OCI-LY3 (cell line): ENCODE data around the gene C14orf119.

ENCODE experiments used
- H2AFZ ChIP-seq: fragments of 200-600, 300-600 bp; shearing (Covaris generic); 2 replicates; pipeline ENCODE4 v1.6.0; 2014; ENCODE audit warnings: antibody characterized with exemption, low read depth, low read length
- H3K27ac ChIP-seq: fragments of 200-600, 300-600 bp; sonication (generic); 2 replicates; pipeline ENCODE4 v1.5.1; 2014; ENCODE audit warnings: mild to moderate bottlenecking, low read length, moderate library complexity, mixed read lengths
- H3K27me3 ChIP-seq: fragments of 200-600, 300-600 bp; sonication (generic); 2 replicates; pipeline ENCODE4 v1.6.1; 2014; ENCODE audit warnings: low read depth, low read length, mixed read lengths
- H3K36me3 ChIP-seq: fragments of 200-600, 300-600 bp; sonication (generic); replicated peaks from 2 replicates; pipeline ENCODE3; 2014; ENCODE audit warnings: low read depth, low read length, mixed read lengths
- H3K4me1 ChIP-seq: fragments of 300-600, 200-600 bp; sonication (generic); 2 replicates; pipeline ENCODE4 v1.6.1; 2014; ENCODE audit warnings: low read length, mixed read lengths
- H3K4me2 ChIP-seq: fragments of 200-600, 300-600 bp; sonication (generic); 2 replicates; pipeline ENCODE4 v1.6.1; 2014; ENCODE audit warnings: low read length, mixed read lengths
- H3K4me3 ChIP-seq: fragments of 300-600, 200-600 bp; sonication (generic); 2 replicates; pipeline ENCODE4 v1.5.1; 2014; ENCODE audit warnings: antibody characterized with exemption, mild to moderate bottlenecking, low read length, moderate library complexity
- H3K79me2 ChIP-seq: fragments of 300-600, 200-600 bp; shearing (Covaris generic); 2 replicates; pipeline ENCODE4 v1.6.1; 2014; ENCODE audit warnings: mild to moderate bottlenecking, low read length, mixed read lengths
- H3K9ac ChIP-seq: fragments of 300-600, 200-600 bp; shearing (Covaris generic); 2 replicates; pipeline ENCODE4 v1.6.0; 2014; ENCODE audit warnings: mild to moderate bottlenecking, low read length, moderate library complexity
- H3K9me3 ChIP-seq: fragments of 200-600, 300-600 bp; shearing (Covaris generic); 2 replicates; pipeline ENCODE4 v1.6.1; 2014; ENCODE audit warnings: low read length, mixed read lengths; ENCODE audit not compliant: insufficient read depth
- H4K20me1 ChIP-seq: fragments of 200-600, 300-600 bp; sonication (generic); 2 replicates; pipeline ENCODE4 v1.6.1; 2016; ENCODE audit warnings: low read length, mixed read lengths; ENCODE audit not compliant: insufficient read depth
- EZH2phosphoT487 ChIP-seq: fragments of 200-600 bp; shearing (Covaris generic); IDR thresholded peaks from 2 replicates; pipeline ENCODE4 v1.6.1; 2018; ENCODE audit warnings: antibody characterized with exemption, mixed run types, low read depth
- TF ChIP-seq, protein P1 (sequence below): fragments of 200-600, 300-600 bp; sonication (generic); IDR thresholded peaks from 2 replicates; pipeline ENCODE4 v1.5.1; 2014; ENCODE audit warnings: antibody characterized with exemption, low read length, low read depth

C14orf119 gene

GRCh38 chr14:23132970-23133369, 37.7 kb downstream of the C14orf119 start:
- no peak for TF ChIP-seq EZH2phosphoT487
- TF ChIP-seq, protein P1, sequence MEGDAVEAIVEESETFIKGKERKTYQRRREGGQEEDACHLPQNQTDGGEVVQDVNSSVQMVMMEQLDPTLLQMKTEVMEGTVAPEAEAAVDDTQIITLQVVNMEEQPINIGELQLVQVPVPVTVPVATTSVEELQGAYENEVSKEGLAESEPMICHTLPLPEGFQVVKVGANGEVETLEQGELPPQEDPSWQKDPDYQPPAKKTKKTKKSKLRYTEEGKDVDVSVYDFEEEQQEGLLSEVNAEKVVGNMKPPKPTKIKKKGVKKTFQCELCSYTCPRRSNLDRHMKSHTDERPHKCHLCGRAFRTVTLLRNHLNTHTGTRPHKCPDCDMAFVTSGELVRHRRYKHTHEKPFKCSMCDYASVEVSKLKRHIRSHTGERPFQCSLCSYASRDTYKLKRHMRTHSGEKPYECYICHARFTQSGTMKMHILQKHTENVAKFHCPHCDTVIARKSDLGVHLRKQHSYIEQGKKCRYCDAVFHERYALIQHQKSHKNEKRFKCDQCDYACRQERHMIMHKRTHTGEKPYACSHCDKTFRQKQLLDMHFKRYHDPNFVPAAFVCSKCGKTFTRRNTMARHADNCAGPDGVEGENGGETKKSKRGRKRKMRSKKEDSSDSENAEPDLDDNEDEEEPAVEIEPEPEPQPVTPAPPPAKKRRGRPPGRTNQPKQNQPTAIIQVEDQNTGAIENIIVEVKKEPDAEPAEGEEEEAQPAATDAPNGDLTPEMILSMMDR = no peak
- H3K4me3 ChIP-seq = no peak overlapping the region
- H2AFZ ChIP-seq = no peak overlapping the region
- no peak overlapping the region for H3K27ac ChIP-seq
- H3K4me2 ChIP-seq = no peak overlapping the region
- H3K9me3 ChIP-seq = no peaks in the 10 kb centered on the region
- H3K79me2 ChIP-seq = no peaks in the 10 kb centered on the region
- H4K20me1 ChIP-seq = no peaks in the 10 kb centered on the region
- peaks cover 18% of the 10 kb centered on the region for H3K4me1 ChIP-seq
- no peak overlapping the region for H3K9ac ChIP-seq
- no peaks in the 10 kb centered on the region for H3K36me3 ChIP-seq
- no peaks in the 10 kb centered on the region for H3K27me3 ChIP-seq

DNA sequence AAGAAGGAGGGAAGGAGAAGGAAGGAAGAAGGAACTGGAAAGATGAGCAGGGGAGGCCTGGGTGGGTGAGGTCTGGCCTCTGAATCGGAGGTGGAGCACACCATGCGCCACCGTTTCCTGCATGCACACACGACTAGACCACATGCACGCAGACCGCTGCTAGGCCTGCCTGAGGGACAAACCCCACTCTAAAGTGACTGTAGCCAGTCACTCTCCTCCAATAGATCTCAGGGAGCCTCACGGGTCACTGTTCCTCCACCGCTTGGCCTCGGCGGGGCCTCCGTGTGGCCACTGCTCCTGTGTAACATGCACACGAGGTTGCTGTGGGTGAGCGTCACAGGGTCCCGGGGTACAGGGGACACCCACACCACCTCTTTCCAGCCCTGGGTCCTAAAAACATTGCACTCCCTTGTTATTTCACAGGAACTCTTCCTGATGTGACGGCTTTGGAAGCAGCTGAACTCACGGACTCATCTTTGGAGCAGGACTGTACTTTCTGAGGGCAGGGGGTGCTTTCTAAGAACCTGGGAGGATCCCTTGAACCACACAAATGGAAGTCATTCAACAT, 41.3 kb downstream of the C14orf119 start:
- Histone ChIP-seq H3K4me1 (no peaks in the 10 kb centered on the region), H3K79me2 (no peaks in the 10 kb centered on the region), H2AFZ (no peak overlapping the region), H3K4me3 (no peak overlapping the region), H4K20me1 (no peaks in the 10 kb centered on the region), H3K9ac (no peak overlapping the region), H3K27ac (no peak overlapping the region), H3K27me3 (no peaks in the 10 kb centered on the region), H3K4me2 (no peak overlapping the region), H3K36me3 (no peaks in the 10 kb centered on the region), H3K9me3 (no peaks in the 10 kb centered on the region)
- TF ChIP-seq, protein P1 = no peak

DNA sequence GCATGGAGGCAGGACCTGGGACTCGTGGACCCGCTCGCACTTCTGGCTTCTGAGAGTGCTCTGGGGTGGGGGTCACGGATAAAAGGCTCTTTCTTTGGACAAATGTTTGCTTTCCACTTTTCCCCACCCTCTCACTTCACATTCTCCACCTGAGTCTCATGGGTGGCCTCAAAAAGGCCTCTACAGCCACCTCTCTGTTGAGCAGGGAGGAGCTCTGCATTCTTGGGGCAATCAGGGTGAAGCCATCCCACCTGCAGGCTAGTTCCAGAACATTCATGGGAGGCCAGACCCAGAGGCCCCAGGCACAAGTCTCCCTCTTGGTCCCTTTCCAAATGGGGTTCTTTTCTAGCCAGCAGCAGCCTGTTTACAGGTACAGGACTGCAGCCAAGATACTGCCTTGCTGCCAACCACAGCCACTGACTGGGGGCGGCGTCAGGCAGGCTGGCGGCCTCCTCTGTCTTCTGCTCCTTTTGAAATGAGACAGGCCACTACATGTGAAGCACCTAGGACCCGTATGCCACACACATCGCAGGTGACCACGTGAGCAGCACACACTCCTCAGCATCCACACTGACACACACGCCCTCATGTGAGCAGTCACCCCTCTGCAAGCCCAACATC, 42.0 kb downstream of the C14orf119 start:
- Histone ChIP-seq H3K4me3 (no peak overlapping the region), H3K4me1 (no peaks in the 10 kb centered on the region), H3K36me3 (no peaks in the 10 kb centered on the region)

DNA sequence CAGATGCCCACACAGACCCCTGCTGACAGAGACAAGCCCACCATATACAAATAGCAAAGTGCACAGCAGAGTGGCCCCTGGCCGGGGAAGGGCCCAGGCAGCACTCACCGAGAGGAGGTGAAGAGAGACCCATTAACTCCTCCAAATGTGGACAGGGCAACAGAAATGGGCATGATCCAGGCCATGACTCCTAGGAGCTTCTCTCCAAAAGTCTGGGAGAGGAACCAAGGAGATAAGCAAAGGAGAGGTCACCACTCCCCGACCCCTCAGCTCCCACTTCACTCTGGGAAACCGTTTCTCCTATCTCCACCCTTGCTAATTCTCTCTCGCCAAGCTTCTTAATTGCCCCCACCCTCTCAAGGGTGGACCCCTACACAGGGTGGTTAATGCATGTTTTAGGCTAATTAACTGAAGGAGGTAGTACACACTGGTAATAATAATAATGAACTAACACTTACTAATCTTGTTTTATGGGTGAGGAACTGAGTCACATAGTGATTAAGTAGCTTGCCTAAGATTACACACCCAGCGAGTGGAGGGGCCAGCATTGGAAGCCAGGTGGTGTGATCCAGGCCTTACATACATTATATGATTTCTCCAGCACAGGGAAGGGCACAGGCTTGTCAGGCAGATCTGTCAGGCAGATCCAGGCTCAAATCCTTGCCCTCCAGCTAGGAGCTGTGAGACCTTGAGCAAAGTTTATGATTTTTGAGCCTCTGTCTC, 42.7 kb downstream of the C14orf119 start:
- TF ChIP-seq, protein P1 = no peak
- TF ChIP-seq EZH2phosphoT487 = no peak
- H3K27me3 ChIP-seq = peaks cover 4% of the 10 kb centered on the region

More for the DNA sequence above, 42.0 kb downstream of the C14orf119 start:
- Histone ChIP-seq H3K27ac (no peak overlapping the region), H3K4me2 (no peak overlapping the region), H2AFZ (no peak overlapping the region), H3K27me3 (no peaks in the 10 kb centered on the region), H3K9ac (no peak overlapping the region), H3K79me2 (no peaks in the 10 kb centered on the region), H3K9me3 (no peaks in the 10 kb centered on the region), H4K20me1 (no peaks in the 10 kb centered on the region)
- TF ChIP-seq, protein P1 = no peak
- no peak for TF ChIP-seq EZH2phosphoT487

More for the DNA sequence above, 42.7 kb downstream of the C14orf119 start:
- H3K4me3 ChIP-seq = no peak overlapping the region
- H3K36me3 ChIP-seq = no peaks in the 10 kb centered on the region
- H3K4me1 ChIP-seq = no peaks in the 10 kb centered on the region
- H3K9ac ChIP-seq = no peak overlapping the region
- H3K79me2 ChIP-seq = no peaks in the 10 kb centered on the region
- H3K4me2 ChIP-seq = no peak overlapping the region
- H2AFZ ChIP-seq = no peak overlapping the region
- H4K20me1 ChIP-seq = no peaks in the 10 kb centered on the region
- H3K9me3 ChIP-seq = no peaks in the 10 kb centered on the region
- no peak overlapping the region for H3K27ac ChIP-seq
